ENCODE data around the gene URB2.

- TF ChIP-seq FOXA1 (IDR thresholded peaks at IDR 0.05) (no peak), SP1 (IDR thresholded peaks at IDR 0.05) (no peak), FOXK2 (IDR thresholded peaks at IDR 0.05) (no peak), FOXM1 (IDR thresholded peaks at IDR 0.05; ENCODE audit: borderline replicate concordance) (no peak), ELF4 (IDR thresholded peaks at IDR 0.05) (no peak), ARNT (IDR thresholded peaks at IDR 0.05) (no peak), L3MBTL2 (conservative IDR thresholded peaks at IDR 0.05) (no peak), TARDBP (IDR thresholded peaks at IDR 0.05) (no peak)
- TF ChIP-seq, protein P1, sequence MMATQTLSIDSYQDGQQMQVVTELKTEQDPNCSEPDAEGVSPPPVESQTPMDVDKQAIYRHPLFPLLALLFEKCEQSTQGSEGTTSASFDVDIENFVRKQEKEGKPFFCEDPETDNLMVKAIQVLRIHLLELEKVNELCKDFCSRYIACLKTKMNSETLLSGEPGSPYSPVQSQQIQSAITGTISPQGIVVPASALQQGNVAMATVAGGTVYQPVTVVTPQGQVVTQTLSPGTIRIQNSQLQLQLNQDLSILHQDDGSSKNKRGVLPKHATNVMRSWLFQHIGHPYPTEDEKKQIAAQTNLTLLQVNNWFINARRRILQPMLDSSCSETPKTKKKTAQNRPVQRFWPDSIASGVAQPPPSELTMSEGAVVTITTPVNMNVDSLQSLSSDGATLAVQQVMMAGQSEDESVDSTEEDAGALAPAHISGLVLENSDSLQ (IDR thresholded peaks at IDR 0.05) = no peak
Observed at GRCh38 chr1:229661897-229662296, 35.9 kb downstream of the URB2 start.

All from HEK293T (cell line).